ENCODE results near the gene SMG9. TPM values are rescaled to one million over a fixed set of nuclear protein-coding genes. Genes with fewer than 3 reads are reported as not detected.
A peak's percentile ranks its signal among the peaks of the same experiment; 100 is the strongest.
"Not testable (repeated sequence)": the region's sequence is repeated elsewhere in the genome, so short reads cannot be mapped to it uniquely, and the experiment has no call there.

SMG9 gene
- total RNA-seq, 4 donors from 2014 or later: 16.0 to 22.7 (median 21.1) TPM

DNA sequence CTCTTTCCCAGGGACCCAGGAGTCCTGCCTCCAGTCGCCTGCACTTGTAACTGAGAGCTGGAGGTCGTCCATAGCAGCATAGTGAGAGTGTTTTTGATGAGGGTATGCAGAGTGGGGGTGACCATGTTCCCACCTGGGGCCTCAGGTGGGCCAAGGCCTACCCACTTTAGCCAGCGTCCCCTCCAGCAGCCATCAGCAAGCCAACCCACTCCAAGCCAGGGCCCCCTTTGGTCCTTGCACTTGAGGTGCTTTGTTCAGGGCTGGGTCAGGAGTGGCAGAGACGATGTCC is 11.9 kb upstream of the SMG9 start:
- TF ChIP-seq, protein P1, sequence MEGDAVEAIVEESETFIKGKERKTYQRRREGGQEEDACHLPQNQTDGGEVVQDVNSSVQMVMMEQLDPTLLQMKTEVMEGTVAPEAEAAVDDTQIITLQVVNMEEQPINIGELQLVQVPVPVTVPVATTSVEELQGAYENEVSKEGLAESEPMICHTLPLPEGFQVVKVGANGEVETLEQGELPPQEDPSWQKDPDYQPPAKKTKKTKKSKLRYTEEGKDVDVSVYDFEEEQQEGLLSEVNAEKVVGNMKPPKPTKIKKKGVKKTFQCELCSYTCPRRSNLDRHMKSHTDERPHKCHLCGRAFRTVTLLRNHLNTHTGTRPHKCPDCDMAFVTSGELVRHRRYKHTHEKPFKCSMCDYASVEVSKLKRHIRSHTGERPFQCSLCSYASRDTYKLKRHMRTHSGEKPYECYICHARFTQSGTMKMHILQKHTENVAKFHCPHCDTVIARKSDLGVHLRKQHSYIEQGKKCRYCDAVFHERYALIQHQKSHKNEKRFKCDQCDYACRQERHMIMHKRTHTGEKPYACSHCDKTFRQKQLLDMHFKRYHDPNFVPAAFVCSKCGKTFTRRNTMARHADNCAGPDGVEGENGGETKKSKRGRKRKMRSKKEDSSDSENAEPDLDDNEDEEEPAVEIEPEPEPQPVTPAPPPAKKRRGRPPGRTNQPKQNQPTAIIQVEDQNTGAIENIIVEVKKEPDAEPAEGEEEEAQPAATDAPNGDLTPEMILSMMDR (IDR thresholded peaks at IDR 0.05): no peak
- no peak for TF ChIP-seq POLR2A (IDR thresholded peaks at IDR 0.05)
- 65 to 83% methylated on average over 2 to 3 of the region's 4 CpGs for WGBS, 2 donors
- peaks cover 17 to 43% (median 29%) of the 10 kb centered on the region in 3 donors for H3K4me1 ChIP-seq
- no peaks in the 10 kb centered on the region for H3K36me3 ChIP-seq
- H3K4me3 ChIP-seq: no peak overlapping the region
- intact Hi-C loops (cut with DNase I): no loop called here
- no peaks in the 10 kb centered on the region for H3K9me3 ChIP-seq
- H3K27ac ChIP-seq: peak overlapping the region; percentile 11 to 89 (median 77)
- H3K27me3 ChIP-seq: no peaks in the 10 kb centered on the region
- DNase-seq: no peak

- Histone ChIP-seq H3K9me3 (no peaks in the 10 kb centered on the region), H3K36me3 (no peaks in the 10 kb centered on the region), H3K27me3 (no peaks in the 10 kb centered on the region), H3K4me3 (no peak overlapping the region), H3K4me1 (peaks cover 17 to 45% (median 29%) of the 10 kb centered on the region in 3 donors), H3K27ac (peak overlapping the region; percentile 64 to 89 (median 77))
- 6 to 7% methylated on average over 10 to 12 of the region's 16 CpGs for WGBS, 2 donors
- intact Hi-C loops (cut with DNase I): no loop called here
- TF ChIP-seq POLR2A (IDR thresholded peaks at IDR 0.05): peak in 1 of 4 donors; percentile 42
- TF ChIP-seq, protein P1 (IDR thresholded peaks at IDR 0.05): no peak
- no peak for DNase-seq
Observed at GRCh38 chr19:43765109-43765876, 10.5 kb upstream of the SMG9 start.

GRCh38 chr19:43764684-43765083 is 9.9 kb upstream of the SMG9 start:
- DNase-seq; H3K27me3 ChIP-seq; H3K4me3 ChIP-seq; H3K9me3 ChIP-seq; intact Hi-C loops (cut with DNase I); H3K36me3 ChIP-seq: not testable (repeated sequence)
- WGBS, 2 donors: 42 to 46% methylated on average over 4 to 6 of the region's 8 CpGs
- Histone ChIP-seq H3K4me1 (peaks cover 17 to 51% (median 29%) of the 10 kb centered on the region in 3 donors), H3K27ac (peak overlapping the region; percentile 64 to 89 (median 77))

- TF ChIP-seq, protein P1 (IDR thresholded peaks at IDR 0.05): no peak
- no peak for TF ChIP-seq POLR2A (IDR thresholded peaks at IDR 0.05)
- H3K27ac ChIP-seq: peak overlapping the region; percentile 7 to 66 (median 28)
- no peaks in the 10 kb centered on the region for H3K36me3 ChIP-seq
- H3K27me3 ChIP-seq: no peaks in the 10 kb centered on the region
- no peak overlapping the region for H3K4me3 ChIP-seq
- no peak for DNase-seq
- peaks cover 17 to 63% (median 32%) of the 10 kb centered on the region in 3 donors for H3K4me1 ChIP-seq
- intact Hi-C loops (cut with DNase I): no loop called here
- WGBS, 2 donors: 32 to 35% methylated on average over 3 of the region's 3 CpGs
- H3K9me3 ChIP-seq: no peaks in the 10 kb centered on the region
Observed at GRCh38 chr19:43763473-43763939, 8.7 kb upstream of the SMG9 start.

- 90% methylated on average over 2 to 3 of the region's 3 CpGs for WGBS, 2 donors
- TF ChIP-seq, protein P1 (IDR thresholded peaks at IDR 0.05): no peak
- no peak for TF ChIP-seq POLR2A (IDR thresholded peaks at IDR 0.05)
- no peak for DNase-seq
- Histone ChIP-seq H3K4me3 (no peak overlapping the region), H3K36me3 (no peaks in the 10 kb centered on the region), H3K27ac (no peak overlapping the region), H3K27me3 (no peaks in the 10 kb centered on the region), H3K9me3 (no peaks in the 10 kb centered on the region), H3K4me1 (peaks cover 21 to 70% (median 37%) of the 10 kb centered on the region in 3 donors)
- intact Hi-C loops (cut with DNase I): no loop called here
Observed at GRCh38 chr19:43762814-43763213, 8.1 kb upstream of the SMG9 start.

All from esophagus squamous epithelium (tissue), 5 donors.